ENCODE results near the gene PIGL. TPM values are rescaled to one million over a fixed set of nuclear protein-coding genes. Genes with fewer than 3 reads are reported as not detected.
A peak's percentile ranks its signal among the peaks of the same experiment; 100 is the strongest.
"Not testable (repeated sequence)": the region's sequence is repeated elsewhere in the genome, so short reads cannot be mapped to it uniquely, and the experiment has no call there.

PIGL gene
- total RNA-seq, 1 donor from 2014 or later: 31.1 TPM

DNA sequence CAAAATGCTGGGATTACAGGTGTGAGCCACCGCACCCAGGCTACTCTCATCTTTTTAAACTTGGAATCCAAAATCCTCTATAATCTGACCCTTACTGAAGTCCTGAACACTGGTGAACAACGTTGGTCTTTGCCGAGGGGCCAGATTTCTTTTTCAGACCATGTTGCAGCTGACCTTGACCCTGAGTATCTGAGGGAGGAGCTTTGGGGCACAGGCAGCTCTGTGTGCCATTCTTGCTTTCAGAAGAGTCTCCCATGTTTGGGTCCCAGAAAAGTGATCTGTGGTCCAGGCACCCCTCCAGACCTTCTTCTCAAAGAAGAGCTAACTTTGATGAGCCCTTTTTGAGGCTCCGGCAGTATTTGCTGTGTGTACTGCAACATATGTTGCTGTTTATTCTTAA, 85.8 kb downstream of the PIGL start:
- Histone ChIP-seq H3K36me3 (ENCODE audit: control insufficient read depth, insufficient read depth, low read length) (no peaks in the 10 kb centered on the region), H3K4me3 (ENCODE audit: low read depth, low read length) (no peak overlapping the region), H3K27me3 (ENCODE audit: control insufficient read depth, insufficient read depth, low read length) (no peaks in the 10 kb centered on the region)
- TF ChIP-seq, protein P1, sequence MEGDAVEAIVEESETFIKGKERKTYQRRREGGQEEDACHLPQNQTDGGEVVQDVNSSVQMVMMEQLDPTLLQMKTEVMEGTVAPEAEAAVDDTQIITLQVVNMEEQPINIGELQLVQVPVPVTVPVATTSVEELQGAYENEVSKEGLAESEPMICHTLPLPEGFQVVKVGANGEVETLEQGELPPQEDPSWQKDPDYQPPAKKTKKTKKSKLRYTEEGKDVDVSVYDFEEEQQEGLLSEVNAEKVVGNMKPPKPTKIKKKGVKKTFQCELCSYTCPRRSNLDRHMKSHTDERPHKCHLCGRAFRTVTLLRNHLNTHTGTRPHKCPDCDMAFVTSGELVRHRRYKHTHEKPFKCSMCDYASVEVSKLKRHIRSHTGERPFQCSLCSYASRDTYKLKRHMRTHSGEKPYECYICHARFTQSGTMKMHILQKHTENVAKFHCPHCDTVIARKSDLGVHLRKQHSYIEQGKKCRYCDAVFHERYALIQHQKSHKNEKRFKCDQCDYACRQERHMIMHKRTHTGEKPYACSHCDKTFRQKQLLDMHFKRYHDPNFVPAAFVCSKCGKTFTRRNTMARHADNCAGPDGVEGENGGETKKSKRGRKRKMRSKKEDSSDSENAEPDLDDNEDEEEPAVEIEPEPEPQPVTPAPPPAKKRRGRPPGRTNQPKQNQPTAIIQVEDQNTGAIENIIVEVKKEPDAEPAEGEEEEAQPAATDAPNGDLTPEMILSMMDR (IDR thresholded peaks at IDR 0.05; ENCODE audit: insufficient read depth, low read length, severe bottlenecking): no peak
- DNase-seq (ENCODE audit: low read depth) (no peak), FAIRE-seq (no peak)

DNA sequence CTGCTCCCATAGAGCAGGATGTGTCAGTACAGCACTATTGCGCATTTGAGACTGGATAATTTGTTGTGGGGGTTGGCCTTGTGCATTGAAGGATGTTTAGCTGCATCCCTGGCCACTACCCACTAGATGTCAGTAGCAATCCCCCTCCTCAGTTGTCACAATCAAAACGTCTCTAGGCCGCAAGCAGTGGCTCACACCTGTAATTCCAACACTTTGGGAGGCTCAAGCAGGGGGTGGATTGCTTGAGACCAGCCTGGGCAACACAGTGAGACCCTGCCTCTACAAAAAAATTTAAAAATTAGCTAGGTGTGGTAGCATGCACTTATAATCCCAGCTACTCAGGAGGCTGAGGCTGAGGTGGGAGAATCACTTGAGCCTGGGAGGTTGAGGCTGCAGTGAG, 87.8 kb downstream of the PIGL start:
- FAIRE-seq (no peak), DNase-seq (ENCODE audit: low read depth) (peak; percentile 23)
- no peaks in the 10 kb centered on the region for H3K27me3 ChIP-seq (ENCODE audit: control insufficient read depth, insufficient read depth, low read length)
- no peak overlapping the region for H3K4me3 ChIP-seq (ENCODE audit: low read depth, low read length)
- TF ChIP-seq, protein P1 (IDR thresholded peaks at IDR 0.05; ENCODE audit: insufficient read depth, low read length, severe bottlenecking): peak; percentile 38
- no peaks in the 10 kb centered on the region for H3K36me3 ChIP-seq (ENCODE audit: control insufficient read depth, insufficient read depth, low read length)

DNA sequence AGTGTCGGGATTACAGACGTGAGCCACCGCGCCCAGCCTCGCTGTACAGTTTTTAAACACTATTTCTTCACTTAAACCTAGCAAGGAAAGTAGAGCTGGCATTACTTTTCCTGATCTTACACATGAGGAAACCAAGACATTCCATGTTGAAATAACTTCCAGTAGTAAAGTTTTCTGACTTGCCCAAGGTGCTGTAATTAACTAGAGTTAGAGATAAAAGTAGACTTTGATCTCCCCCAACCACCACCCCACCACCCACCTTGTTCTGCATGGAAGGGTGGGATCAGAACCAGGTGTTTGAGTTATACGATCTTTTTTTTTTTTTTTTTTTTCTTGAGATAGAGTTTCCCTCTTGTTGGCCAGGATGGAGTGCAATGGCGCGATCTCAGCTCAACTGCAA, 89.2 kb downstream of the PIGL start:
- Histone ChIP-seq H3K36me3 (ENCODE audit: control insufficient read depth, insufficient read depth, low read length) (no peaks in the 10 kb centered on the region), H3K4me3 (ENCODE audit: low read depth, low read length) (no peak overlapping the region), H3K27me3 (ENCODE audit: control insufficient read depth, insufficient read depth, low read length) (no peaks in the 10 kb centered on the region)
- DNase-seq (ENCODE audit: low read depth) (no peak), FAIRE-seq (no peak)
- TF ChIP-seq, protein P1 (IDR thresholded peaks at IDR 0.05; ENCODE audit: insufficient read depth, low read length, severe bottlenecking): no peak

DNA sequence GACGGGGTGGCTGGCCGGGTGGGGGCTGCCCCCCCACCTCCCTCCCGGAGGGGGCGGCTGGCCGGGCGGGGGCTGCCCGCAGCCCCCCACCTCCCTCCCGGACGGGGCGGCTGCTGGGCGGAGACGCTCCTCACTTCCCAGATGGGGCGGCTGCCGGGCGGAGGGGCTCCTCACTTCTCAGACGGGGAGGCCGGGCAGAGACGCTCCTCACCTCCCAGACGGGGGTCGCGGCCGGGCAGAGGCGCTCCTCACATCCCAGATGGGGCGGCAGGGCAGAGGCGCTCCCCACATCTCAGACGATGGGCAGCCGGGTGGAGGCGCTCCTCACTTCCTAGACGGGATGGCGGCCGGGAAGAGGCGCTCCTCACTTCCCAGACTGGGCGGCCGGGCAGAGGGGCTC, 95.1 kb downstream of the PIGL start:
- not testable (repeated sequence) for H3K4me3 ChIP-seq (ENCODE audit: low read depth, low read length); FAIRE-seq; H3K36me3 ChIP-seq (ENCODE audit: control insufficient read depth, insufficient read depth, low read length); DNase-seq (ENCODE audit: low read depth); H3K27me3 ChIP-seq (ENCODE audit: control insufficient read depth, insufficient read depth, low read length)

DNA sequence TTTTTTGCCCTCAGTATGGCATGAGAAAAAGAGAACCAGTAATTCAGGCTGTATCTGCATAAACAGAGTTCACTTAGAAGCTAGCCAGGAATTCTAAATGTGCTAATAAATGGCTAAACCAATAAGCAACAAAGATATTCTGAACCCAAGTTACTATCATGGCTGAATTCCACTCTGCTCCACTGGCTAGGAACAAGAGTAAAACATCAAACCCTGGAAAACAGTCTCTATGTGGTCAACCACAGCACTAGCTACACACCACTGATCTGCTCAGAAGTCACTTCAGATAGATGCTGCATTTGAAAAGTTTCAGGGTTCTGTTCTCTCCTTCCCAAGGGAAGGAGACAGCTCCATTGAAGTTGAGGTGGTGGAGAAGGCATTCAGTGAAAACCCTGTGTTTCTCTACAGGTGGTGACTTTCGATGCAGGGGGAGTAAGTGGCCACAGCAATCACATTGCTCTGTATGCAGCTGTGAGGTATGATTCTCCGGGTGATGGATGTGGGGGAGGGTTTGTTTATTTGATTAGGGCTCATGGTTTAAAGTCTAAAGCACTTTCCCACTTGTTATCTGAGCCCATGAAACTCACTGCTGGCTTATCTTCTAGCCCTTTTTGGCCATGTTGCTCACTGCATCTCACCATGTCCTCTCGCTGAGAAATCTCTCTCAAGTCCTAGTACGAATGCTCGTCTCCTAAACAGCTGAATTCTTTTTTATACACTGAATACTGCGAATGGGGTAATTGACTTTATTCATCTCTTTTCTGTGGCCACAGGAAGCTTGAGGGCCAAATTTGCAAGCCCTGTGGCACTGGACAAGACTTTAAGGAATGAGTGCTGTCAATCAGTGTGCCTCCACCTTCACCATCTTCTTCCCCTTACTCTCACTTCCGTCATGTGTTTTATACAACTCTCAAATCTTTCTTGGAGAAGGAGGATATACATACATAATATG, 96.4 kb downstream of the PIGL start:
- Histone ChIP-seq H3K36me3 (ENCODE audit: control insufficient read depth, insufficient read depth, low read length) (peaks cover 1% of the 10 kb centered on the region), H3K4me3 (ENCODE audit: low read depth, low read length) (no peak overlapping the region), H3K27me3 (ENCODE audit: control insufficient read depth, insufficient read depth, low read length) (no peaks in the 10 kb centered on the region)
- DNase-seq (ENCODE audit: low read depth) (no peak), FAIRE-seq (no peak)
- TF ChIP-seq, protein P1 (IDR thresholded peaks at IDR 0.05; ENCODE audit: insufficient read depth, low read length, severe bottlenecking): no peak

DNA sequence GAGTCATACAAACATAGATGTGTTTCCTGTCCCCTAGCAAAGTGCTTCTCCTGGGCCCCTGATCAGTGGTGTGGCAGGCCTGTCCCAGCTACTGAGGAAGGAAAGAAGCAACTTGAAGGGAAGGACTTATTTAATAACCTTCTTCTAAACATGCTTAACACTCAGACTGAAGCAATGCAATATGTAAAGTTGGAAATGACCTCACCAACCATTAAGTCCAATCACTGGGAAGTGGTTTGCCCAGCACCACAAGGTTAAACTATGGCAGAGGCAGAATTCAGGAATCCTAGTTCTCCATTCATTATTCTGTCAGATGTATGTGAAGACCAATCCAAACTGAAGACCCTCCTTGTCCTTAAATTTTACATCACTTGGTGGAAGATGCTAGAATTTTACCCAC, 97.2 kb downstream of the PIGL start:
- DNase-seq (ENCODE audit: low read depth): no peak
- peaks cover 1% of the 10 kb centered on the region for H3K36me3 ChIP-seq (ENCODE audit: control insufficient read depth, insufficient read depth, low read length)
- TF ChIP-seq, protein P1 (IDR thresholded peaks at IDR 0.05; ENCODE audit: insufficient read depth, low read length, severe bottlenecking): no peak
- FAIRE-seq: no peak
- H3K4me3 ChIP-seq (ENCODE audit: low read depth, low read length): no peak overlapping the region
- H3K27me3 ChIP-seq (ENCODE audit: control insufficient read depth, insufficient read depth, low read length): no peaks in the 10 kb centered on the region
